Measurements from ENCODE around the gene WNK4. TPM values are rescaled to one million over a fixed set of nuclear protein-coding genes. Genes with fewer than 3 reads are reported as not detected.

Gene WNK4
- total and polyA plus RNA-seq, 9 of the 15 experiments (the other 6 are each of a cell fraction or from before 2014, with no cell fraction given), result 0.32 to 25.8 (median 4.5) TPM

DNA sequence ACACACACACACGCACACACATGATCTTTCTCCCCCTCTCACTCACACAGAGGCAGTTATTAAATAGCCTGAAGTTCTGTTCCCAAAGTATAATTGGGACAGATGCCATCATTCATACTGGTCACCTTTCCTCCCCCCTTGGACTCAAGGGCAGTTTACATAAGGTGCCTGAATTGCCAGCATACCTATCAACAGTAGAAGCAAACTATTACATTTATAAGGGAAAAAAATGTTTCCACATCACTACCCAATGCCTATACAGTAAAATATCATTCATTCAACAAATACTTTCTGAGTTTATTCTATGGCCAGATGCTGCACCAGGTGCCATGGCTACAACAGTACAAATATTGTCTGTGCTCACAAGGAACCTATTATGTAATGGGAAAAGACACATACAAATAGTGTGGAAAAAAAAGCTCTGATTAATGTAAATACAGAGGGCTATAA lies 24.5 kb downstream of the WNK4 start (continued):
- TF ChIP-seq, protein P1, sequence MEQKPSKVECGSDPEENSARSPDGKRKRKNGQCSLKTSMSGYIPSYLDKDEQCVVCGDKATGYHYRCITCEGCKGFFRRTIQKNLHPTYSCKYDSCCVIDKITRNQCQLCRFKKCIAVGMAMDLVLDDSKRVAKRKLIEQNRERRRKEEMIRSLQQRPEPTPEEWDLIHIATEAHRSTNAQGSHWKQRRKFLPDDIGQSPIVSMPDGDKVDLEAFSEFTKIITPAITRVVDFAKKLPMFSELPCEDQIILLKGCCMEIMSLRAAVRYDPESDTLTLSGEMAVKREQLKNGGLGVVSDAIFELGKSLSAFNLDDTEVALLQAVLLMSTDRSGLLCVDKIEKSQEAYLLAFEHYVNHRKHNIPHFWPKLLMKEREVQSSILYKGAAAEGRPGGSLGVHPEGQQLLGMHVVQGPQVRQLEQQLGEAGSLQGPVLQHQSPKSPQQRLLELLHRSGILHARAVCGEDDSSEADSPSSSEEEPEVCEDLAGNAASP (IDR thresholded peaks at IDR 0.05), result no peak
- TF ChIP-seq ZNF124 (CRISPR knock-in tag; IDR thresholded peaks at IDR 0.05), result no peak
- TF ChIP-seq, protein P2, sequence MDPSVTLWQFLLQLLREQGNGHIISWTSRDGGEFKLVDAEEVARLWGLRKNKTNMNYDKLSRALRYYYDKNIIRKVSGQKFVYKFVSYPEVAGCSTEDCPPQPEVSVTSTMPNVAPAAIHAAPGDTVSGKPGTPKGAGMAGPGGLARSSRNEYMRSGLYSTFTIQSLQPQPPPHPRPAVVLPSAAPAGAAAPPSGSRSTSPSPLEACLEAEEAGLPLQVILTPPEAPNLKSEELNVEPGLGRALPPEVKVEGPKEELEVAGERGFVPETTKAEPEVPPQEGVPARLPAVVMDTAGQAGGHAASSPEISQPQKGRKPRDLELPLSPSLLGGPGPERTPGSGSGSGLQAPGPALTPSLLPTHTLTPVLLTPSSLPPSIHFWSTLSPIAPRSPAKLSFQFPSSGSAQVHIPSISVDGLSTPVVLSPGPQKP (CRISPR knock-in tag; IDR thresholded peaks at IDR 0.05), result no peak
- TF ChIP-seq, protein P3, sequence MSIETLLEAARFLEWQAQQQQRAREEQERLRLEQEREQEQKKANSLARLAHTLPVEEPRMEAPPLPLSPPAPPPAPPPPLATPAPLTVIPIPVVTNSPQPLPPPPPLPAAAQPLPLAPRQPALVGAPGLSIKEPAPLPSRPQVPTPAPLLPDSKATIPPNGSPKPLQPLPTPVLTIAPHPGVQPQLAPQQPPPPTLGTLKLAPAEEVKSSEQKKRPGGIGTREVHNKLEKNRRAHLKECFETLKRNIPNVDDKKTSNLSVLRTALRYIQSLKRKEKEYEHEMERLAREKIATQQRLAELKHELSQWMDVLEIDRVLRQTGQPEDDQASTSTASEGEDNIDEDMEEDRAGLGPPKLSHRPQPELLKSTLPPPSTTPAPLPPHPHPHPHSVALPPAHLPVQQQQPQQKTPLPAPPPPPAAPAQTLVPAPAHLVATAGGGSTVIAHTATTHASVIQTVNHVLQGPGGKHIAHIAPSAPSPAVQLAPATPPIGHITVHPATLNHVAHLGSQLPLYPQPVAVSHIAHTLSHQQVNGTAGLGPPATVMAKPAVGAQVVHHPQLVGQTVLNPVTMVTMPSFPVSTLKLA (conservative IDR thresholded peaks at IDR 0.05), result no peak
- TF ChIP-seq, protein P4, sequence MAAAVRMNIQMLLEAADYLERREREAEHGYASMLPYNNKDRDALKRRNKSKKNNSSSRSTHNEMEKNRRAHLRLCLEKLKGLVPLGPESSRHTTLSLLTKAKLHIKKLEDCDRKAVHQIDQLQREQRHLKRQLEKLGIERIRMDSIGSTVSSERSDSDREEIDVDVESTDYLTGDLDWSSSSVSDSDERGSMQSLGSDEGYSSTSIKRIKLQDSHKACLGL (CRISPR knock-in tag; IDR thresholded peaks at IDR 0.05; ENCODE audit: borderline replicate concordance, poor library complexity, severe bottlenecking), result no peak
- TF ChIP-seq ZNF146 (CRISPR knock-in tag; IDR thresholded peaks at IDR 0.05; ENCODE audit: unreplicated experiment), result no peak
- TF ChIP-seq, protein P5, sequence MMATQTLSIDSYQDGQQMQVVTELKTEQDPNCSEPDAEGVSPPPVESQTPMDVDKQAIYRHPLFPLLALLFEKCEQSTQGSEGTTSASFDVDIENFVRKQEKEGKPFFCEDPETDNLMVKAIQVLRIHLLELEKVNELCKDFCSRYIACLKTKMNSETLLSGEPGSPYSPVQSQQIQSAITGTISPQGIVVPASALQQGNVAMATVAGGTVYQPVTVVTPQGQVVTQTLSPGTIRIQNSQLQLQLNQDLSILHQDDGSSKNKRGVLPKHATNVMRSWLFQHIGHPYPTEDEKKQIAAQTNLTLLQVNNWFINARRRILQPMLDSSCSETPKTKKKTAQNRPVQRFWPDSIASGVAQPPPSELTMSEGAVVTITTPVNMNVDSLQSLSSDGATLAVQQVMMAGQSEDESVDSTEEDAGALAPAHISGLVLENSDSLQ (IDR thresholded peaks at IDR 0.05), result no peak
- TF ChIP-seq, protein P6, sequence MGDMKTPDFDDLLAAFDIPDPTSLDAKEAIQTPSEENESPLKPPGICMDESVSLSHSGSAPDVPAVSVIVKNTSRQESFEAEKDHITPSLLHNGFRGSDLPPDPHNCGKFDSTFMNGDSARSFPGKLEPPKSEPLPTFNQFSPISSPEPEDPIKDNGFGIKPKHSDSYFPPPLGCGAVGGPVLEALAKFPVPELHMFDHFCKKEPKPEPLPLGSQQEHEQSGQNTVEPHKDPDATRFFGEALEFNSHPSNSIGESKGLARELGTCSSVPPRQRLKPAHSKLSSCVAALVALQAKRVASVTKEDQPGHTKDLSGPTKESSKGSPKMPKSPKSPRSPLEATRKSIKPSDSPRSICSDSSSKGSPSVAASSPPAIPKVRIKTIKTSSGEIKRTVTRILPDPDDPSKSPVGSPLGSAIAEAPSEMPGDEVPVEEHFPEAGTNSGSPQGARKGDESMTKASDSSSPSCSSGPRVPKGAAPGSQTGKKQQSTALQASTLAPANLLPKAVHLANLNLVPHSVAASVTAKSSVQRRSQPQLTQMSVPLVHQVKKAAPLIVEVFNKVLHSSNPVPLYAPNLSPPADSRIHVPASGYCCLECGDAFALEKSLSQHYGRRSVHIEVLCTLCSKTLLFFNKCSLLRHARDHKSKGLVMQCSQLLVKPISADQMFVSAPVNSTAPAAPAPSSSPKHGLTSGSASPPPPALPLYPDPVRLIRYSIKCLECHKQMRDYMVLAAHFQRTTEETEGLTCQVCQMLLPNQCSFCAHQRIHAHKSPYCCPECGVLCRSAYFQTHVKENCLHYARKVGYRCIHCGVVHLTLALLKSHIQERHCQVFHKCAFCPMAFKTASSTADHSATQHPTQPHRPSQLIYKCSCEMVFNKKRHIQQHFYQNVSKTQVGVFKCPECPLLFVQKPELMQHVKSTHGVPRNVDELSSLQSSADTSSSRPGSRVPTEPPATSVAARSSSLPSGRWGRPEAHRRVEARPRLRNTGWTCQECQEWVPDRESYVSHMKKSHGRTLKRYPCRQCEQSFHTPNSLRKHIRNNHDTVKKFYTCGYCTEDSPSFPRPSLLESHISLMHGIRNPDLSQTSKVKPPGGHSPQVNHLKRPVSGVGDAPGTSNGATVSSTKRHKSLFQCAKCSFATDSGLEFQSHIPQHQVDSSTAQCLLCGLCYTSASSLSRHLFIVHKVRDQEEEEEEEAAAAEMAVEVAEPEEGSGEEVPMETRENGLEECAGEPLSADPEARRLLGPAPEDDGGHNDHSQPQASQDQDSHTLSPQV (IDR thresholded peaks at IDR 0.05), result no peak
- TF ChIP-seq CBX8 (IDR thresholded peaks at IDR 0.05; ENCODE audit: borderline replicate concordance, extremely low read depth, low read depth, low read length, poor library complexity, severe bottlenecking), result no peak
- no peak for TF ChIP-seq HSF4 (CRISPR knock-in tag; IDR thresholded peaks at IDR 0.05; ENCODE audit: borderline replicate concordance)
- no peak for TF ChIP-seq ZSCAN32 (CRISPR knock-in tag; IDR thresholded peaks at IDR 0.05)
- TF ChIP-seq LCOR (CRISPR knock-in tag; IDR thresholded peaks at IDR 0.05), result no peak

All from K562 (cell line).